Measurements from ENCODE around the gene TAP2.
A peak's percentile ranks its signal among the peaks of the same experiment; 100 is the strongest.

The TAP2 gene

DNA sequence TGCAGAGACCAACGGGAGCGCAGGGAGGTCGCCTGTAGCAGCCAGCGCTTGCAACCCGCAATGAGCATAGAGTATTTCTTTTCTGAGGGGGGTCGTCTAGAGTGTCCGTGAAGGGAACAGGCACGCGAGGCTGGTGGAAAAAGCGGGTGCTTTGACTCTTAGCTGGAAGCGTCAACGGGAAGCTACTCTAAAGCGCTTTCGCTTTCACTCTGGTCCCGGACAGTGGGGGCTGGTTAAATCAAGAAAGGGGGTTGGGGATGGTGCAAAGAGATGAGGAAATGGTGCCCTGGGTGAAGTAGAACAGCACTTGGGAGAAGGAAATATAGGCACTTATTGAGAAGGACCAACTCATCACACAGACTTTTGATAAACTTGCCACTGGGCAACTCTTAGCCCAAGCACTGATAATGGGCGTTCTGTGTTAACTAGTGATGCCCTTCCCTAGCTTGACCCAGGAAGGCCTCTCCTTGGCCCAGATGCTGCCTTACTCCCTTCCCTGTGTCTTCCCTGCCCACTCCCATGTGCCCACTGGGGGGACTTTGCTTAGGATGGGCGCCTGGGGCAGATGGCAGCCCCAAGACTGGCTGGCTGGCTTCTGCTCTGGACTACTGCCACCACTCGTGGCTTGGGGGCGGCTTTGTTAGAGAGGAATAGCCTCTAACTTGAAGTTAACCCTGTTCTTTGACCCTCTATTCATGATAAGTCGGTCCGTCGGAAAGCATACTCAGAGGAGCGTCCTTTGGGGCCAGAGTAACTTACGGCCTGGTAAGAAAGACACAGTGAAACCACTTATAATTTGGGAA is 16.0 kb upstream of the TAP2 start:
- DNase-seq (ENCODE audit: low read depth), result no peak

DNA sequence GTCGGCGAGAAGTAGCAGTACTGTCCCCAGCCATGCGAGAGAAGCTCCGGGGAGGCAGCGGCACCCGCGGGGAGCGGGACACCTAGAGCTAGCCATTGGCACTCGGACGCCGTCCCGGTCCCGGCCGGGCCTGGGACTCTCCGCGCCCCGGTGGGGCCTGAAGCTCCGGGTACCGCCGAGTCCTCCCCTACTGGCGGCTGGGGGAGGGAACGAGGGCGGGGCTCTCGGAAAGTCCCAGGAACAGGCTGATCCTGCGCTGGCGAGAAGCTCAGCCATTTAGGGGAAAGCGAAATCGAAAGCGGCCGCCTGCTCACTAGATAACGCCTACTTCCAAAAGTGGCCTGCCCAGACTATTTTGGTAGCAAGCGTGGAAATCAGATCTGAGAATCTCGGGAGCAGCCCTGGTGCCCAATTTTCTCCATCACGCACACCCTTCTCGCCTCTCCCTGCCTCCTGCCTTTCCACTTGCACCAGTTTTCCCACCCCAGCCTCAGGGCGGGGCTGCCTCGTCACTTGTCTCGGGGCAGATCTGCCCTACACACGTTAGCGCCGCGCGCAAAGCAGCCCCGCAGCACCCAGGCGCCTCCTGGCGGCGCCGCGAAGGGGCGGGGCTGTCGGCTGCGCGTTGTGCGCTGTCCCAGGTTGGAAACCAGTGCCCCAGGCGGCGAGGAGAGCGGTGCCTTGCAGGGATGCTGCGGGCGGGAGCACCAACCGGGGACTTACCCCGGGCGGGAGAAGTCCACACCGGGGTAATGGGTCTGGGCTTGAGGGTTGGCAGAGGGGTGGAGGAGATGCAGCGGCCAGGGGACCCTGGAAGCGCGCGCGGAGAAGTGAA is 15.2 kb upstream of the TAP2 start, which contains the start of the genes PSMB9 and TAP1:
Gene PSMB9 (plus strand): TSS at position 652 of the 835 bp plus-strand sequence. CDS start 38 bp downstream, at position 690.
Gene TAP1 (minus strand): TSS at position 164 of the 835 bp plus-strand sequence. CDS start 68 bp downstream, at position 96.
- peak; percentile 82 for DNase-seq (ENCODE audit: low read depth)

DNA sequence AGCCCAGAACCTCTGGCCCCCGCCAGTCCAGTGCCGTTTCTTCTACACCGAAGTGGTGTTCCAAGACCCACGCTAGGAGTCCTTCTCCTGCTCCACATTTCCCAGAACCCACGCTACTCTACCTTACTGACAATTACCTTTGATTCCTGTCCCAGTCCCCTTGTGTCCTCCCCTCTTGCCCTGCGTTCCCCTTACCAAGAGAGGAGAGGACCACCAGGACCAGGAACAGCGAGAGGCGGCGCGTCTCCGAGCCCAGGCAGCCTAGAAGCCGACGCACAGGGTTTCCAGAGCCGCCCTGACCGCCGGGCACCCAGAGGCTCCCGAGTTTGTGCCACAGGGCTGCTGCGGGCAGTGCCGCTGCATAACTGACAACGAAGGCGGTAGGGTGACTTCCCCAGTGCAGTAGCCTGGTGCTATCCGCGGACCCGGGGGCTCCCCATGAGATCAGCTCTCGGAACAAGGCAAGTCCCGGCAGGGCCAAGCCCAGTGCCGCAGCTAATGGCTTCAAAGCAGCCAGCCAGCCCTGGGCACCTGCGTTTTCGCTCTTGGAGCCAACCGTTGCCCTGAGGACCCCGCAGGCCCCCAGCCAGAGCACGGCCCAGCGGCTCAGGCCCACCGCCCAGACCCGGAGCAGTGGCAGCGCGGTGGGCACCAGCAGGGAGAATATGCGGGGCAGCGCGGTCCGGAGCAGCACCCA is 14.5 kb upstream of the TAP2 start:
- no peak for DNase-seq (ENCODE audit: low read depth)

DNA sequence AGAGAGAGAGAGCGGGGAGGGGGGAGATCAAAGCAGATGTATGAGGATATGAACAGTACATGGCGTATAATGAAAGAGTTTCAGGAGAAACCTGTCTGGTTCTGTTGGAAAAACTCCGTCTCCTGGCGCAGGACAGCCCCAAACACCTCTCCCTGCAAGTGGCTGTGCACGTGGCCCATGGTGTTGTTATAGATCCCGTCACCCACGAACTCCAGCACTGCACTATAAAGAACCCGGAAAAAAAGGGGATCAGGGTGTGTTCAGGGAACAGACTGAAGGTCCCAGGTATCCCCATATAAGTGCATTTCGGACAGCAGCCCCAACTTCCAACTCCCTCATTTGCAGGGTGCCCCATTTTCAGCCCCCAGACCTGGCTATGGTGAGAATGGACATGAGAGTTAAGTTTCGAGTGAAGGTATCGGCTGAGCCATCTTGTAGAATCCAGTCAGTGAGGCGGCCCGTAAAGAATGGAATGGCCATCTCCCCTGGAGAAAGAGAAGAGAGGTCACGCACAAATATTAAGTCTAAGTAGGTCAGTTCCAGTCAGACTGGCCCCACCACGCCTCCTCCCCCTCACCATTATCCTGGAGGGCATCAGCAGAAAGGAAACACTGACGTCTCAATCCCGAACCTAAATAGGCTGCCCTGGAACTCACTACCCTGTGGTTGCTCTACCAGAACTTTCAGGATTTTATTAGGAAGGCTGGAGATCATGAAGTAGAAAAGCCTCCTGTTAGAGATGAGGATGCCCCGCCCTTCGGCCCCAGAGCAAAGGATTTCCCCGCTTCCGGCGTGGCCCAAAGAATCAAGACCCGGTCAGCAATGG is 13.7 kb upstream of the TAP2 start:
- DNase-seq (ENCODE audit: low read depth), result no peak

DNA sequence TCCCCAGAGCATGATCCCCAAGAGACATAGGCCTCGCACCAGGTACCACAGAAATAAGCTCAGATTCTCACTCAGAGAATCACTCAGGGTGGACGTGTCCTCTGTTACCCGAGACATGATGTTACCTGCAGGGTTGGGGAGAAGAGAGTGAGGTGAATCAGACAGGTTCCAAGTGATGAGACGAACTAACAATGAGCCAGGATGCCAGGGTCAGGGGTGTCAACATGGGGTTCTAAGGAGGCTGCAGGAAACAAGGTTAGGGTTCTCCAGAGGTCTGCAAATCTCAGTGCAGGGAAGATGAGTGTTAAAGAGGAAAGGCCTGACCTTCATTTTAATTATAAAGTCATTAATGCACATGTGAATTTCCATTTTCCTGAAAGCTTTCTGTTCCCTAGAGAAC is 12.5 kb upstream of the TAP2 start:
- no peak for DNase-seq (ENCODE audit: low read depth)

DNA sequence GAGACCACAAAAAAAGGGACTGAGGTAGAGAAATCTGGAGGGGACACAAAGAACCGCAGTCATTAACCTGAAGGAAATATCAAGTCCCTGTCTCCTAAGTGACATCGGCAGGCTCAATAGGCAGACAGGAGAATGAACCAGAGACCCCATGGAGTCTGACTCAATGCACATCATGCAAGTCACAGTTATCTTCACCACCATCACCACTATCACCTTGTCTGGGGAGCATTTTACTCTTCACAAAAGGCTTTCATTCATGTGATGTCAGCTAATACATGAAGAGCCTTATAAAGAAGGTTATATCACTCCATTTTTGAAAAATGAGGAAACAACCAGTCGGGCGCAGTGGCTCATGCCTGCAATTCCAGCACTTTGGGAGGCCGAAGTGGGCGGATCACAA is 10.6 kb upstream of the TAP2 start:
- DNase-seq (ENCODE audit: low read depth), result no peak

DNA sequence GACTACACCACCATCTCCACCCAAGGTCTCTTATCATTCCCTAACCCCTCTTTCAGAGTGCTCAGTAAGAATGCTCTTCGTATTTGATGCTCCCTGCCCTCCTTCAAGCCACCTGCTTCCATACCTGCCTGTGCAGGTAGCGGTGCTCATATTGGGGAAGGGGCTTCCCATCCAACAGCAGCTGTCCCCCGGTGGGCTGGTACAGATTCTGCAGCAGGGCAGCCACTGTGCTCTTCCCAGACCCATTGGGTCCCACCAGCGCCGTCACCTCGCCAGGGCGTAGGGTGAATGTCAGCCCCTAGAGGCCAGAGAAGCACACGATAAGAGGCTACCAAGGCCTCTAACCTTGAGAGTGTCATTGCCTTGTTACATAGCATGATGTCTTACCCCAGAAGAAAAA is 9.3 kb upstream of the TAP2 start:
- no peak for DNase-seq (ENCODE audit: low read depth)

DNA sequence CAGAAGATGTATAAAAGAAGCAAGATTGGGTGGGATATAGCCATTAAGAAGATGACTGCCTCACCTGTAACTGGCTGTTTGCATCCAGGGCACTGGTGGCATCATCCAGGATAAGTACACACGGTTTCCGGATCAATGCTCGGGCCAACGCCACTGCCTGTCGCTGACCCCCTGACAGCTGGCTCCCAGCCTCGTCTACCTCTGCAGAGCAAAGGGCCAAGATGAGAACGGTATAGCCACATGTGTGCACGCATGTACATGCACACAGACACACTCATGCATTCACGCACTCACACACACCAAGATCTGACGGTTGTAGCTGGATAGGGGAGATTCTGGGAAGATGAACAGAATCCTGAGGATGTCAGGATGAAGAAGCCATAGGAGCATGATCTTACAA is 8.5 kb upstream of the TAP2 start:
- DNase-seq (ENCODE audit: low read depth), result no peak

DNA sequence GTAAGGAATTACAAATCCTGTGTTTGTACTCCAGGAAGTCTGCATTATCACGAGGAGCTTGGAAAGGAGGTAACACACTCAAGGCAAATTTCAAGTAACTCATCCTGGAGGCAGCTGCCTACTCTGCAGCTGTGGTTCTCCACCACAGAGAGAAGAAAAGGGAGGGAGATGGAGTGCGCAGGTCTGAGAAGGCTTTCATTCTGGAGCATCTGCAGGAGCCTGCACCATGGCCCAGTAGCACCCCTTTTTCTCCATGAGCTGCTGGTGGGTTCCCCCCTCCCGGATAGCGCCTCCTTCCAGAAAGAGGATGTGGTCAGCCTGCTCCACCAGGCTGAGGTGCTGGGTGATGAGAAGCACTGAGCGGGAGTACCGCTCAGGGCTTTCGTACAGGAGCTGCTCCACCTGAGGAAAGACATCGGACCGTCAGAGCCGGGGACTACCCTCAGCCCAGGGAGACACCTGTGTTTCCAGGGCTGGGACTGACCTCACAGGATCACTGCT is 6.9 kb upstream of the TAP2 start:
- DNase-seq (ENCODE audit: low read depth), result no peak

DNA sequence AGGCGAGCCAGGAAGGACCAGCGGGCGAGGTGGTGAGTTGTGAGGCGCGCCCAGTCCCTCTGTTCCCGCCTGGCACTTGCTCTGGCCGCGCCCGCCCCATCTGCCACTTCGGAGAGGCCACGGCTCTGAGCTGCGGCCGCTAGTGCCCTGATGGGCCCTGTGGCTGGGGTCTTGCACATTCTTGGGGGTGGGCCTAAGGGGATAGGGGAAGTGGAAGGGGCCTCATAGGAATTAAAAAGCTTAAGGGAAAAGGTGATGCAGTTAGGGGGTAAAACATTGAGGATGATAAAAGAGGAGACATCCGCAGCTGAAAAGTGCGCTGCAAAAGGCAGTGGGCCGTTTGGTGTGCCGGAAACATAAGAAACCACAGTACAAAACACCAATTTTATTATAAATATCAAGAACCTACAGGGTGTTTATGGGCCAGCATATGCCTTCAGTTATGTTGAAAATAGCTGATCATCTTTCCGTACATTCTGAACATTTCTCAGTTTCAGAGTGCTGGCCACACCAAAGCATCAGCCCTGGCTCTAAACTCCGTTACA is 6.4 kb upstream of the TAP2 start:
- DNase-seq (ENCODE audit: low read depth), result no peak

DNA sequence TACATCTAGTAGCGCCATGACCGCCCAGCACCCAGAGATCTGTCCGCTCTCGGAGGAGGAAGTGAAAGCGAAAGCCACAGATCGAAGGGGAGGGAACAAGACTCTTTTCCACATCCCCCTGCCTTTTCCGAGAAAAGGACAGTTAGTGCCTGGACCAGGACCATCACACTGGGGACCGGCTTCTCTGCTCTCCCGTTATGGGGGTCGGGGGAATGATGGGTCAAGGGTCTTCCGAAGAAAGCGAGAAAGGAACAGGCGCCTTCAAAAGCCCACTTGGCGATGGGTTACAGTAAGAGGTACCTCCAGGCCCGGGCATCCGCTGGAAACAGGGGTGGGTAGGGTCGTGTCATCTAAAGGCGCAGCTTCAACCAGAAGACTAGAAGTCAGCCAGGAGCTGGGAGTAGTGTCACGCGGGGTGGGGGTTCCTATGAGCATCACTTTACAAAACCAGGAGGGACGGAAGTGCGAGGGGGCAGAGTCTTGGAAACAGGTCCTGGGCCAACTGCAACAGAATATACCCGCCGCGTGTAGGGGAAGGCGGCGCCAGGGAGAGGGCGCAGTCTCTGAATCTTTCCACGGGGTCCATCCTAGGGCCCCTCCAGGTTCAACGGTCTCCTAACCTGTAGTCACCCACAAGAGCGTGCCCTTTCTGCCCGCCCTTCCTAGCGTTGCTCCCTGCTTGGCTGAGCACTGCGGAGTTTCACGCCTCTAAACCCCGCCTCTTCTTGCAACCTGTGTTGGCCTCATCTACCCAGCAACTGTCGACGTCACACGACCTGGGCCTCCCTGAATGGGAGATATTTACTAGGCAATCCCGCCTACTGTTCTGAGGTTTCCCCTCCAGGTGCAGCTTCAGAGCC is 5.7 kb upstream of the TAP2 start, which contains the start of gene PSMB8:
Gene PSMB8 (minus strand): TSS at position 69 of the 860 bp plus-strand sequence. CDS start 51 bp downstream, at position 18.
- peak; percentile 83 for DNase-seq (ENCODE audit: low read depth)

DNA sequence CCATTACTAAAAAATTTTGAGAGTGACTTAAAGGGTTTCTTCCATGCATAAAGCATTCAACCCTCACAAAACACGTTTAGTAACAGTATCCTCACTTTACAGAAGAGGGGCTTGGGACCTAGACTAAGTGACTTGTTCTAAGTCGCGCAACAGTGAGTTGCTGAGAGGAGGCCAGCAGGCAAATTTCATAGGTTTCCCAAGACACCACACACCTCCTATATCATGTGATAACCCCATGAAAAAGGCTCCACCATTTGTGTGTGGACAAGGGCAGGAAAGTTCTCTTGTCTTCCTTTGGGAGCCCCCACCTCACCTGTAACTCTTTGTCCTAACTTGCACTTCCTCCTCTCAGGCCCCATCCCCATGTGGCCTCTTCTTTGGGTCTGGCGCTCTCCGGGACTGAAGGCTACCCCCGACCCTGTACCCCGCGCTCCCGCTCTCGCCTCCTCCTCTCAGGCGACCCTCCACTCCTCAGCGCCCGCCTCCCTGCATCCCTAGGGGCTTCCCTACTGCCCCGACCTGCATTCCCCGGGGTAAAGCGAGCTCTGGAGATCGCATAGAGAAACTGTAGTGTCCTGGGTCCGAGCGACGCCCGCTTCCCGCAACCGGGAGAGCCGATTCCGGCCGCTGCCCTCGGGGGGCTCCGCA is 4.9 kb upstream of the TAP2 start:
- DNase-seq (ENCODE audit: low read depth), result no peak

DNA sequence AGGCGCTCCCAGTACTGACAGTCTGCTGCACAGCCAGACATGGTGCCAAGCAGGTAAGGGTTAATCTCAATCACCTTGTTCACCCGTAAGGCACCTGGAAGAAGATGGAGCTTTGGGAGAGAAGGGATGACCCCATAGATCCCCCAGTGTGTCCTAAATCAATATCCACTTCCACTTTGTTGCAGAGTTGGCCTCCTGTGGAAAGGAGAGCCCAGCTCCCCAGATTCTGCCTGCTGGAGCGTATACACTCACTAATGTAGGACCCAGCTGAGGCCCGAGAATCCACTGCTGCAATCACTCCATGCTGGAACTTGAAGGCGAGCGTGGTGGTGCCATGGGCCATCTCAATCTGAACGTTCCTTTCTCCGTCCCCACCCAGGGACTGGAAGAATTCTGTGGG is 4.2 kb upstream of the TAP2 start:
- DNase-seq (ENCODE audit: low read depth), result no peak

DNA sequence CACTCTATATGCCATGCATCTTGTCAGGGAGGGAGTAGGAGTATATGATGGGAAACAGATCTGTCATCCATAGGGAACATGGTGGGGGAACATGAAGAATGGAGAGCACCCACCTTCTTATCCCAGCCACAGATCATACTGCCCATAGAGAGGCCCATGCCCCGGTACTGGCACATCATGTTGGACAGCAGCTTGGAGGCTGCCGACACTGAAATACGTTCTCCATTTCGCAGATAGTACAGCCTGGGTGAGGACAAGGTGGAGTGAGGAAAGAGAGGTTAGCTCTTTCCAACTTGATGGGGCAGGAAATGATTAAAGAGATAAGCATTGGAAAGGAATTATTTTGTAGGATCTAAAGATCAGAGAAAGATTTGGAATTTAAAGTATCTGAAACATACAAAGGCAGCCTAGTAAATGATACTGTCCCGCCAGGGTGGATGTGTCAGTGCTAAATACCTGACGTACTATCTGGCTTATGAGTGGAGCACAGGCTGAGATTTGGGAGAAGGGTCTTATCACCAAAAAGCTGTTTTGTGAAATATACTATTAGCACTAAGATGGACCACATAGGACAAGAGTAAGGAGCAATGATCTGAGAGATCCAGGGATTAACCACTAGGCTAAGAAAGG is 3.6 kb upstream of the TAP2 start:
- no peak for DNase-seq (ENCODE audit: low read depth)

DNA sequence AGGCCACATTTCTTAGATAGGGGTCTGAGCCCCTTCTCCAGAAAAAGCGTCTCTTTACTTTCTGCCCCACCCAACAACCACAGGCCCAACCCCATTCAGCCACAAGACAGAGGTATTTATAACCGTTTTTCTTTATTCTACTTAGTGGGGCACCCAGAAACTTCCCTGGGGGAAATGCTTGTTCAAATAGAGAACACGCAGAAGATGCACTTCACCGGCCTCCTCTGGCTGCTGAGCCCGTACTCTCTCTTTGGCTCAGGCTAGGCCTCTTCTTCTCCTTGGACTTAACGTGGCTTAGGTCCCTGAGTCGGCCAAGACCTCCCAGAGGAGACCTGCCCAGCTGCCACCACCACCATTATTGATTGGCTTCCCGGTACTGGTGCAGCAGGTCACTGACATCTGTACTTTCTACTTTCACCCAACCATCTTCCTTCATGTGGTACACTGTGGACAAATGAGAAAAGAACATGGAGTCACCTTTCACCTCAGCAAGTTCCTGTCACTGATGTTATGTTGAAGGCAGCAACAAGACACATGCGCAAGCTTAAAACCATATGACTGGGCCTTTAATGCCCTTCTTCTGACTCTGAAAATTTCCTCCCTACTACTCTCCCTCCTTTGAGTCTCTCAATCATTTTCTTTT is 2.2 kb upstream of the TAP2 start:
- DNase-seq (ENCODE audit: low read depth), result no peak

DNA sequence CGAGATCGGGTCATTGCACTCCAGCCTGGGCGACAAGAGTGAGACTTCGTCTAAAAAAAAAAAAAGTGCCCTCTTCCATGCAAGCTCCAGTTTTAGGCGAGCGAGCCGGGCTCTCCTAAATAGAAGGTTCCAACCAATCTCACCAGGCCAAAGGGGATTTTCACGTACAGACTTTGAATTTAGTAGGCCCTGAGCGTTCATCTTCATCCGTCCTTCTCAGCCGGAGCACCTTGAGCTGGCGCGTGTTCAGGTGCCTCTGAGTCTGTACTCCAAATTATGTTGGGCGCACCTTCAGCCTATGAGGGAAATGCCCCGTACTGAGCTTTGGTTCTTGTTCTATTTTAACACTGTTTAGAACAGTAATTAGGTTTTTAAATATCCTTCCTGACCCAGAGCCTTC is 817 bp upstream of the TAP2 start:
- DNase-seq (ENCODE audit: low read depth), result no peak

DNA sequence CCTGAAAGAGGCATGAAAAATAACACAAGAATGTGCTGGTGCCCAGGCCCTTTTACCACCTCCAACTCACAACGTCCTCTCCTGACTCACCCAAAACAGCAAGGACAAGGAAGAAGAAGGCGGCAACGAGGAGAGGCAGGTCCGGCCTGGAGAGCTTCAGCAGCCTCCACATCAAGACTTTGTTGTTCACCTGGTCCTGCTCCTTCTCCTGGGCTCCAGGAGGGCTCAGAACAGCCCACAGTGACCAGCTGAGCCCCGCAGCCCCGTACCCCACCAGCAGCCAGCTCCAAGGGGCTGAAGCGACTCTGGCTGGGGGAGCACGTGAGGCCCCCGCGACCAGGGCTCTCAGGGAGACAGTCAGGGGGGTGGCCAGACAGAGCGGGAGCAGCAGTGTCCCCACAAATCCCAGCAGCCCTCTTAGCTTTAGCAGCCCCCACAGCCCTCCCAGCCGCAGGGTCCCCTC is 857 bp downstream of the TAP2 start:
- no peak for DNase-seq (ENCODE audit: low read depth)

DNA sequence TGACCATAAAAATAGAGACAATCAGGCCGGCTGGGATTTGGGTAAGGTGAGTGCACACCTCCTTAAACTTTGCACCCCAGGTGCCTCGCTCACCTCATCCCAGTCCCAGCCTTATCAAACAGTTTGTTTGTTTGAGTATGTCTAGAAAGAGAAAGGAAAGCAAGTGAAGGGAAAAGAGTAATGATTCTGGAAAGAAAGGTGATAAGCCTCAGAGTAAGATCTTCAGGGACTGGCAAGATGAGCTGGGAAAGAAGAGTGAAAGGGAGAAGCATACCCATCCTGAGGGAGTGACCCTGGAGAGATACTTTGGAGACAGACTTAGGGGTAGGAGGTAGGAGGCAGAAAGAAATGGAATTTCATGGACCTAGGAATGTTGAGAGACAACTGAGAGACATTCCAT is 1.7 kb downstream of the TAP2 start:
- DNase-seq (ENCODE audit: low read depth), result no peak

All from HS-5 (cell line).